Duodenal mucosa (tissue), 2 donors: ENCODE data around the gene ABCA1.
"Not testable (repeated sequence)": the region's sequence is repeated elsewhere in the genome, so short reads cannot be mapped to it uniquely, and the experiment has no call there.

Source experiments
- H3K27ac ChIP-seq: one replicate; pipeline ENCODE4 v1.7.0; 2013; ENCODE audit warnings: low read depth, low read length
- H3K27me3 ChIP-seq, 2 donors: one replicate each; pipeline ENCODE4 v1.7.0; 2013; ENCODE audit warnings: low read length in 2 of 2, control low read depth in 1 of 2; ENCODE audit not compliant: insufficient read depth in 2 of 2, control insufficient read depth in 1 of 2
- H3K36me3 ChIP-seq, 2 donors: one replicate each; pipeline ENCODE4 v1.7.0; 2013; ENCODE audit warnings: low read length in 2 of 2, control low read depth in 1 of 2; ENCODE audit not compliant: insufficient read depth in 2 of 2, control insufficient read depth in 1 of 2
- H3K4me1 ChIP-seq, 2 donors: one replicate each; pipeline ENCODE4 v1.7.0; 2013; ENCODE audit warnings: low read length in 2 of 2, control low read depth in 1 of 2; ENCODE audit not compliant: insufficient read depth in 2 of 2, control insufficient read depth in 1 of 2
- H3K4me3 ChIP-seq, 2 donors: one replicate each; pipeline ENCODE4 v1.7.0; 2013; ENCODE audit warnings: low read length in 2 of 2, low read depth in 1 of 2
- H3K9ac ChIP-seq, 2 donors: one replicate each; pipeline ENCODE4 v1.7.0; 2013; ENCODE audit warnings: low read length in 2 of 2, low read depth in 1 of 2
- H3K9me3 ChIP-seq, 2 donors: one replicate each; pipeline ENCODE4 v1.7.0; 2013; ENCODE audit warnings: low read length in 2 of 2, control low read depth in 1 of 2; ENCODE audit not compliant: control insufficient read depth in 1 of 2

ABCA1 gene

DNA sequence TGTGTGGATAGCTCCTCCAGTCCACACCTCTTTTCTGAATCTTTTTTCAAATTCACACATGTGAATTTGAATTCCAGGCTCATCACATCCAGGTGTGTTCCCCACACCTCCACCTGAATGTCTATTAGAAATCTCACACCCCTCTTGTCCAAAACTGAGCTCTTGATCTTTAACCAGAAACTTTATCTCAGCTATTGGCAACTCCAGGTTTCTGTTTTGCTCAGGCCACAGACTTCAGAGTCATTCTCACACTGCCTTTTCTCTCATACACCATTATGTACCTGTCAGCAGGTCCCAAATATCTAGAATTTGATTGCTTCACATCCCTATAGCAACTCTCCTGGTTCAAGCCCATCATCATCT lies 152.4 kb downstream of the ABCA1 start:
- H3K4me1 ChIP-seq = no peaks in the 10 kb centered on the region
- no peak overlapping the region for H3K9ac ChIP-seq
- H3K36me3 ChIP-seq = no peaks in the 10 kb centered on the region
- no peaks in the 10 kb centered on the region for H3K27me3 ChIP-seq
- H3K4me3 ChIP-seq = no peak overlapping the region
- H3K9me3 ChIP-seq = no peaks in the 10 kb centered on the region
- no peak overlapping the region for H3K27ac ChIP-seq

DNA sequence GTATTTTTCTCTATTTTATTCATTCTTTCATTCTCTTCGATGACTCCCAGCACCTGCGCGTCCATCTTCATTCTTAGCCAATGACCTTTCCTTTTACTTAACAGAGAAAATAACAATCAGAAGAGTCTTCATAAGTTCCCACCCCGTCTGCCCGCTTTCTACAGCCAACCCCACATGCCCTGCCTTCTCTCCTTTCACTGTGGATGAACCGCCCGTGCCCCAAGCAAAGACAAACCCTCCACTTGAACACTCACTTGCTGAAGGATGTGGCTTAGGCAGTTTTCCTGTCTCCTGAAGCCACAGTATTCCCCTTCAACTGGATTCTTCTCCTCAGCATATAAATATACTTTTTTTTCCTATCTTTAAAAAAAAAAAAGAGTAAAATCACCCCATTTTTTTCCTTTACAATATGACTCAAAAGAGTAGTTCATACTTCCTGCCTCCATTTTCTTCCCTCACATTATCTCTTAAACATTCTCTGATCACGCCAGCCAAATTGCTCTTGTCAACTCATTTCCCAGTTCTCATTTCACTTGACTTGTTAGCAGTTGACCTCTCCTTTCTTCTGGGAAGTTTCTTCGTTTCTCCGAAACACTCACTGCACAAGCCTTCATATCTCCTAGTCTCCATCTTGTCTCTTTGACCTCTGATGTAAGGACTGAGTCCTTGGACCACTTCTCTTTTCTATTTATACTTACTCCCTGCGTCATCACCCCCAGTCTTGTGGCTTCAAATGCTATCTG lies 153.0 kb downstream of the ABCA1 start:
- no peaks in the 10 kb centered on the region for H3K9me3 ChIP-seq
- H3K4me1 ChIP-seq = no peaks in the 10 kb centered on the region
- no peak overlapping the region for H3K9ac ChIP-seq
- H3K27ac ChIP-seq = no peak overlapping the region
- no peaks in the 10 kb centered on the region for H3K36me3 ChIP-seq
- no peaks in the 10 kb centered on the region for H3K27me3 ChIP-seq
- no peak overlapping the region for H3K4me3 ChIP-seq

DNA sequence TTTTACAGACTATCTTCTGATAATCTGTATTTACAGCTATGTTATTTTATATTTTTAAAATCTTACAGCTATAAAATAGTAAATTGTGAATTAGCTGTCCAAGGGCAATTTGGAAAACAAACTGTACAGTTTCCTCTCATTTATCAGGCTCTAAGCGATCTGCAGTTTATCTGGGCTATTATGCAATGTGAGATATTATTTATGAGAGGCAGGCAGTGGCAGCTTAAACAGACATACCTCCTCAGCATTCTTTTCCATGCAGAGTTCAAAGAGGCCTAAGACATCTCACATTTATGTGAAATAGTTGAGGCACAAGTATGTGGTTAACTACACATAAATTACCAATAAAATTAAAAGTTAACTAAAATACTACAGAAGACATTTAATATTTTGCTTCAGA lies 153.8 kb downstream of the ABCA1 start:
- no peaks in the 10 kb centered on the region for H3K9me3 ChIP-seq
- no peaks in the 10 kb centered on the region for H3K36me3 ChIP-seq
- H3K27me3 ChIP-seq = no peaks in the 10 kb centered on the region
- H3K9ac ChIP-seq = no peak overlapping the region
- no peak overlapping the region for H3K27ac ChIP-seq
- H3K4me1 ChIP-seq = no peaks in the 10 kb centered on the region
- no peak overlapping the region for H3K4me3 ChIP-seq

DNA sequence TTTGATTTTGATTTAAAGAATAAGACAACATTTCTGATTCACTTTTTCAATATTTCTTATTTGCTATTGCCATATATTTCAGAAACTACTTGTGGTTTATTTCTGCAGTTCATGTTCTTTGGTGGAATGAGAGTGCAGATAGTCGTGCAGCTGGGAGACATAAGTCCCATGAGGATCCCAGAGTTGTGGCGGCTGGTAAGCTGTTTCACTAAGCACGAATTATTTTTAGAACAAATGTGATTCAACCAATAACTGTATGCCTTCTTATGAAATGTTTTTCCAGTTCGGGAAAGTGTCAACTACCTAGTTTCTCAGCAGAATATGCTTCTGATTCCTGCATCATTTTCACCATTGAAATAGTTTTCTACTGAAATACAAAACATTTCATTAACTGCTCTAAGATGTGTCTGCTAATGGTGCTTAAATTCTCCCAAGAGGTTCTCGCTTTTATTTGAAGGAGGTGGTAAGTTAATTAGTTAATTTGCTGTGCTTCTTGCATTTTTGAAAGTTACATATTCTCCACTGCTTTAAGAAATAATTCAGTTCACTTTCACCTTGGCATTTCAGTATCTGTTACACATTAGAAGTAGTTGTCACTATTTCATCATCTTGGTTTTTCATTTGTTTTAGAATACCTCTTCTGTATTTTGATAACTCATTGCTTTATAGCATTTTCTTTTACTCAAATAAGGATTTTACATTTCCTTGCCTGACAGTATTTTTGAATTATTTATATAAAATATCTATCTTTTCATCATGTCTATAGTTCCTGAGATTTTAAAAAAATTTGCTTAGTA lies 155.0 kb downstream of the ABCA1 start:
- H3K27ac ChIP-seq = no peak overlapping the region
- no peaks in the 10 kb centered on the region for H3K4me1 ChIP-seq
- no peaks in the 10 kb centered on the region for H3K36me3 ChIP-seq
- H3K9me3 ChIP-seq = no peaks in the 10 kb centered on the region
- H3K9ac ChIP-seq = no peak overlapping the region
- no peaks in the 10 kb centered on the region for H3K27me3 ChIP-seq
- H3K4me3 ChIP-seq = no peak overlapping the region

DNA sequence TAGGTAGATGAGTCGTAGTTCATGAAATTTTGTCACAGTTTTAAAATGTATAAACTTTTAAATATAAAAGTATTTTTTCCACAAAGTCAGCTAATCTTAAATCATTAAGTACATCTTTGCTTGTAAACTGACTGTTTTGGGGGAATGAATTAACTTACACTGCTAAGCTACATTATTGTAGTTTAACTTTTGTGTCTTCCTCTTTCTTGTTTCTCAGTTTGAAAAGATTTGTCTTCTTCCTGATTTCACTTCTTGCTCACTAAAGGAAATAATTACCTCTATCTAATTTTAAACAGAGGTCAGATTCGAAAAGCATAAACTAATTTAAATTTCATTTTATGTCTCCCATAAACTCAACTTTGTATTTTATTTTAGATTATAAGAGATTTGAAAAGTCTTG lies 158.3 kb downstream of the ABCA1 start:
- Histone ChIP-seq H3K9ac (no peak overlapping the region), H3K9me3 (no peaks in the 10 kb centered on the region), H3K27ac (no peak overlapping the region), H3K27me3 (no peaks in the 10 kb centered on the region), H3K36me3 (no peaks in the 10 kb centered on the region), H3K4me1 (peaks cover 0 to 1% of the 10 kb centered on the region in 2 donors), H3K4me3 (no peak overlapping the region)

- not testable (repeated sequence) for H3K36me3 ChIP-seq, H3K9me3 ChIP-seq, H3K4me3 ChIP-seq, H3K27me3 ChIP-seq, H3K9ac ChIP-seq, H3K4me1 ChIP-seq, H3K27ac ChIP-seq
These were observed 158.9 kb downstream of the ABCA1 start for GRCh38 chr9:104769029-104769428.

DNA sequence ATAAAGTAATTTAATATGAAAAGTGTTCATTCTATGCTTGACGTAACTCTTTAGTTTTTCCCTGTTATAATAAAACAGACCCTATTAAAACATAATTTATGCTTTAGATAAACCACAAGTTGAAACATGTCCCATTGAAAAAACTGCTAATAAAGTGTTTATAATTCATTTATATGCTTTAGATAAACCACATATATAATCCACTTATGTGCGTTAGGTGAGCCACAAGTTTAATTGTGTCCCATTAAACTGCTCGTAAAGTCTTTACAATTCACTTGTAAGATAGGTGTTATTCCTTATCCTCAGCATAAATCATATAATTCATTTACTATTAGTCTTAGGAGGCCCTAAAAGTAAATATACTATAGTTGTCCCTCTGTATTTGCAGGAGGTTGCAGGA lies 160.4 kb downstream of the ABCA1 start:
- no peaks in the 10 kb centered on the region for H3K27me3 ChIP-seq
- no peaks in the 10 kb centered on the region for H3K36me3 ChIP-seq
- no peak overlapping the region for H3K4me3 ChIP-seq
- H3K4me1 ChIP-seq = peaks cover 0 to 5% of the 10 kb centered on the region in 2 donors
- no peaks in the 10 kb centered on the region for H3K9me3 ChIP-seq
- no peak overlapping the region for H3K9ac ChIP-seq
- H3K27ac ChIP-seq = no peak overlapping the region

- H3K27ac ChIP-seq = no peak overlapping the region
- no peaks in the 10 kb centered on the region for H3K27me3 ChIP-seq
- H3K9ac ChIP-seq = no peak overlapping the region
- no peaks in the 10 kb centered on the region for H3K9me3 ChIP-seq
- H3K4me3 ChIP-seq = no peak overlapping the region
- peaks cover 0 to 5% of the 10 kb centered on the region in 2 donors for H3K4me1 ChIP-seq
- H3K36me3 ChIP-seq = no peaks in the 10 kb centered on the region
These were observed 161.9 kb downstream of the ABCA1 start for GRCh38 chr9:104766025-104766424.

DNA sequence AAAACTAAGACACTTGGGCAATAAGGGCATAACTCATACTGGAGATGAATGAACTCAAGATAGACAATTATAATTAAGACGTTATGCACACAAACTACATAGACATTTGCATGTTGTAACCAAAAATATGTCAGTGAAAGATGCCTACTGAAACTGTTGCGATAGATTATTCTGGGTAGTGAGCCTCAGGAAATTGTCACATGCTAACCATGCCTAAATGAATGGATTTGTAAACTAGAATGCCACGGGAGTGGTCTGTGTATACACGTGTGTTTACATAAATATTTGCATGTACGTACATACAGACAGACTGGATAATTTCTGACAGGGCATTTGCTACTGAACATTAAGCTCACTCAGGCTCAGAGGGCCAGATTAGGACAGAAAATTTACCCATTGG lies 162.8 kb downstream of the ABCA1 start:
- Histone ChIP-seq H3K9ac (no peak overlapping the region), H3K4me3 (no peak overlapping the region), H3K27ac (no peak overlapping the region), H3K27me3 (no peaks in the 10 kb centered on the region), H3K9me3 (no peaks in the 10 kb centered on the region), H3K36me3 (no peaks in the 10 kb centered on the region), H3K4me1 (peaks cover 0 to 5% of the 10 kb centered on the region in 2 donors)

DNA sequence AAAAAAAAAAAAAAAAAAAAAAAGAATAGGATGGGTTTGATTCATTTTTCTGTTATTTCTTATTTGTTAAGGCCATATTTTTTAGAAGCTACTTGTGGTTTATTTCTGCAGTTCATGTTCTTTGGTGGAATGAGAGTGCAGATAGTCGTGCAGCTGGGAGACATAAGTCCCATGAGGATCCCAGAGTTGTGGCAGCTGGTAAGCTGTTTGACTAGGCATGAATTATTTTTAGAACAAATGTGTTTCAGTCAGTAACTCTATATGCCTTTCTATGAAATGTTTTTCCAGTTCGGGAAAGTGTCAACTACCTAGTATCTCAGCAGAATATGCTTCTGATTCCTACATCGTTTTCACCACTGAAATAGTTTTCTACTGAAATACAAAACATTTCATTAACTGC lies 169.0 kb downstream of the ABCA1 start:
- no peaks in the 10 kb centered on the region for H3K4me1 ChIP-seq
- no peaks in the 10 kb centered on the region for H3K9me3 ChIP-seq
- peaks cover 0 to 8% of the 10 kb centered on the region in 2 donors for H3K36me3 ChIP-seq
- no peak overlapping the region for H3K4me3 ChIP-seq
- no peaks in the 10 kb centered on the region for H3K27me3 ChIP-seq
- H3K27ac ChIP-seq = no peak overlapping the region
- H3K9ac ChIP-seq = no peak overlapping the region
